HG03520 (cell line): ENCODE results near the gene C11orf24.
"Not testable (repeated sequence)": the region's sequence is repeated elsewhere in the genome, so short reads cannot be mapped to it uniquely, and the experiment has no call there.

Source experiments
- ATAC-seq: cut with Tn5 transposase; IDR thresholded peaks from one replicate; pipeline ENCODE4 v1.9.1; 2021; ENCODE audit warnings: mild to moderate bottlenecking, moderate library complexity; ENCODE audit not compliant: unreplicated experiment

C11orf24 gene

GRCh38 chr11:68300076-68300830, 28.5 kb upstream of the C11orf24 start:
- no peak for ATAC-seq

DNA sequence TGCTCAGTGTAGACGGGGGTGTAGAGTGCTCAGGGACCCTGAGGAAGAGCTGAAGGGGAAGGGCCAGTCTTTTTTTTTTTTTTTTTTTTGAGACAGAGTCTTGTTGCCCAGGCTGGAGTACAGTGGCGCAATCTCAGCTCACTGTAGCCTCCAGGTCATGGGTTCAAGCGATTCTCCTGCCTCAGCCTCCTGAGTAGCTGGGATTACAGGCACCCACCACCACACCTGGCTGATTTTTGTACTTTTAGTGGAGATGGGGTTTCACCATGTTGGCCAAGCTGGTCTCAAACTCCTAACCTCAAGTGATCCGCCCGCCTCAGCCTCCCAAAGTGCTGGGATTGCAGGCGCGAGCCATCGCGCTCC, 27.7 kb upstream of the C11orf24 start:
- ATAC-seq: not testable (repeated sequence)

DNA sequence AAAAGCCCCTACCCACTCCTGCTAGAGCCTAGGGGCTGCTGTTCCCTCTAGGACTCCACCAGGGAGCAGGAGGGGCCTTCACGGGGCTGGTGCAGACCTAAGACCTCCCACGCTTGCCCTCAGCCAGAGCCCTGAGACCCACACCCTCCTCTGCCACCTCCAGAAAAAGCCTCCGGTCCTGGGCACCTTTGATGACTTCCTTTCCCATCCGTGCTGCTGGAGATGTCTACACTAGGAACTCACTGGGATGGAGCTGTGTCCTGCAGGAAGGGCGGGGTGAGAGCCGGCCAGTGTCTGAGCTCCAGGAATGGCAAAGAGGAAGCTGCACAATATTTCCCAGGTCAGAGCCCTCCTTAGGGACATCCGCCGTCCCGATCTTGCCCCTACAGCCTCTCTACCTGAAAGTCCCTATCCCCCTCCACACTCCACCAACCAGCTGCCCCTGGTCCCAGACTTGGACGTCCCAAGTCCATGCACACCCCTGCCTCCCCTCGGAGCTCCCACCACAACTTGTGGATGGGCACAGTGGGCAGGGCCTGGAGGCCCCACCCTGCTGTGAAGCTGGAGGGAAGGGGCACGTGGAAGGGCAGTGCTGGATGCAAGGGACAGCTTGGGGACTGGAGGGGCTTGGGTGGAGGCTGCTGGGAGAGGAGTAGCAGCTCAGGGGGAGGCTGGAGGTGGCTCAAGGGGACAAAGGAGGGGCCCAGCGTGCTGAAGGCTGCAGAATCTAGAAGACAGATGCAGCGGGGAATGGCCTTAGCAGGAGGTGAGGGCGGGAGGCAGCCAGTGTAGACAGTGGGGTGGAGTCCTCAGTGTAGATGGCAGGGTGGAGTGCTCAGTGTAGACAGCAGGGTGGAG, 27.1 kb upstream of the C11orf24 start:
- ATAC-seq: no peak

GRCh38 chr11:68297812-68298658, 26.3 kb upstream of the C11orf24 start:
- no peak for ATAC-seq

GRCh38 chr11:68297494-68297811, 25.7 kb upstream of the C11orf24 start:
- ATAC-seq: no peak

DNA sequence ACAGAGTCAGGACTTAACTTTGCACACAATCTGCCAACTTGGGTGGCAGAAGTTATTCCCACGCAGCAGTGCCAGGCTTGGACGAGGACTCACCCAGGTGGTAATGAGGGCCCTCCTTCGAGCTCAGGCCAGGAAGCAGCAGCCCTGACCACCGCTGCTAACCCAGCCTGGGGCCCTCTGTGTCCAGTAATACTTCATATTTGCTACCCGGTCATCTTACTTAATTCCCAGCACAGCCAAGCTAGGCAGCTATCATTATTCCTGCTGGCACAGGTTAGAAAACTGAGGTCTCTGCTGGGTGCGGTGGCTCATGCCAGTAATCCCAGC, 25.2 kb upstream of the C11orf24 start:
- no peak for ATAC-seq

GRCh38 chr11:68296344-68297051, 24.7 kb upstream of the C11orf24 start:
- no peak for ATAC-seq

GRCh38 chr11:68295940-68296339, 24.2 kb upstream of the C11orf24 start:
- no peak for ATAC-seq

GRCh38 chr11:68295271-68295670, 23.5 kb upstream of the C11orf24 start:
- ATAC-seq: no peak

- no peak for ATAC-seq
These were observed 21.9 kb upstream of the C11orf24 start for GRCh38 chr11:68293708-68294107.

GRCh38 chr11:68289456-68289855, 17.7 kb upstream of the C11orf24 start:
- ATAC-seq: no peak

DNA sequence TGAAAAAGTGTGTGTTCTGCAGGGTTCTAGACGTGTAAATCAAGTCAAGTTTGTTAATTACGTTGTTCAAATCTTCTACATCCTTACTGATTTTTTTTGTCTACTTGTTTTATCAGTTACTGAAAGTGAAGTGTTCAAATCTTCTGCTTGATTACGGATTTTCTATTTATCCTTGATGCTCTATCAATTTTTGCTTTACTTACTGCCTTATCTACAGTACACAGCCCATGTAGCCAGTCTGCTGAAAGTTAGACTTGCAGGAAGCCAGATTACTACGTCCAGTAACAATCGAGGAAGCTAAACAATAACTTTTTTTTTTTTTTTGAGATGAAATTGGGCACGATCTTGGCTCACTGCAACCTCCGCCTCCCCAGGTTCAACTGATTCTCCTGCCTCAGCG, 15.6 kb upstream of the C11orf24 start:
- no peak for ATAC-seq

- ATAC-seq: not testable (repeated sequence)
These were observed 12.8 kb upstream of the C11orf24 start for GRCh38 chr11:68284588-68284987.

GRCh38 chr11:68282861-68283230, 11.1 kb upstream of the C11orf24 start:
- no peak for ATAC-seq

GRCh38 chr11:68282141-68282860, 10.5 kb upstream of the C11orf24 start:
- ATAC-seq: peak; percentile 65

DNA sequence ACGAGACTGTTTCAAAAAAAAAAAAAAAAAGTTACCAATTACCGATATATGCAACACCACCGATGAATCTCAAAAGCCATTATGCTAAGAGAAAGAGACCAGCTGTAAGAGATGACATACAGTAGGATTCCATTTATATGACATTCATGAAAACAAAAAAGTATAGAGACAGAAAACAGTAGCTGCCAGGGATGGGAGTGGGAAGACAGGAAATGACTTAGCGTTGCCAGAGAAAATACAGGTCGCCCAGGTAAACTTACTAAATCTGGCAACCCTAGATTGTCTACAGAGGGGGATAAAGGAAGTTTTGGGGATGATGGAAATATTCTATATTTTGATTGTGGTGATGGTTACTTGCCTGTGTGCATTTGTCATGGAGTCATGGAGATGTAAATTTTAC, 7.9 kb upstream of the C11orf24 start:
- no peak for ATAC-seq

GRCh38 chr11:68276861-68277260, 5.1 kb upstream of the C11orf24 start:
- no peak for ATAC-seq

- no peak for ATAC-seq
These were observed 4.1 kb upstream of the C11orf24 start for GRCh38 chr11:68275721-68276507.

DNA sequence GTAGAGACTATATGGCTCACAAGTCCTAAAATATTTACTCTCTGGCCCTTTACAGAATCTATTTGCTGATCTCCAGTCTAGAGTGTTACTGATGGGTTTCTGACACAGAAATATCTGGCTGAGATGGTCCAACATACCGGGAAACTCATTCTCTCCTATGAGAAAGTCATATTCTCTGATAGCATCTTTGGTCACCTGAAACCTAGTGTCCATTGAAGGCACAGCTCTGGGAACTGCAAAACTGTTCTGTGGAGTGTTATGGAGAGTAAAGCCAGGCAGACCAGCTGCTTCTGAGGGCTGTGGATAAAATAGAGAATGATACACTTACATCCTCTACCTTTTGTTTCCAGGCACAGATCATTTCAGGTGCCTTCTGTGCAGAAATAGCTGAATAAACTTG, 2.5 kb upstream of the C11orf24 start:
- ATAC-seq: no peak
